SK-N-SH (cell line): Measurements from ENCODE around the gene COPS9.

Experiments
- CTCF ChIP-seq: fragments of 200-600 bp; sonication (generic); IDR thresholded peaks from 2 replicates; pipeline ENCODE4 v1.6.1; 2017; ENCODE audit warnings: antibody characterized with exemption, mild to moderate bottlenecking, moderate library complexity
- EP300 ChIP-seq, 2 experiments: IDR thresholded peaks; 2 replicates each; pipeline versions ENCODE4 v1.4.0 to v1.6.1; 2012; ENCODE audit warnings: borderline replicate concordance in 1 of 2, low read depth in 1 of 2, low read length in 1 of 2
- FOXM1 ChIP-seq: IDR thresholded peaks from 2 replicates; pipeline ENCODE4 v1.4.0; 2012; ENCODE audit warnings: low read depth, mild to moderate bottlenecking
- SIN3A ChIP-seq: IDR thresholded peaks from 2 replicates; pipeline ENCODE4 v1.6.1; 2012; ENCODE audit warnings: low read depth, mild to moderate bottlenecking, low read length, moderate library complexity, borderline replicate concordance
- YY1 ChIP-seq: IDR thresholded peaks from 2 replicates; pipeline ENCODE4 v1.4.0; 2012; ENCODE audit warnings: low read depth, mild to moderate bottlenecking
- TF ChIP-seq, protein P1 (sequence below): IDR thresholded peaks from 2 replicates; pipeline ENCODE4 v1.4.0; 2012; ENCODE audit warnings: low read depth

DNA sequence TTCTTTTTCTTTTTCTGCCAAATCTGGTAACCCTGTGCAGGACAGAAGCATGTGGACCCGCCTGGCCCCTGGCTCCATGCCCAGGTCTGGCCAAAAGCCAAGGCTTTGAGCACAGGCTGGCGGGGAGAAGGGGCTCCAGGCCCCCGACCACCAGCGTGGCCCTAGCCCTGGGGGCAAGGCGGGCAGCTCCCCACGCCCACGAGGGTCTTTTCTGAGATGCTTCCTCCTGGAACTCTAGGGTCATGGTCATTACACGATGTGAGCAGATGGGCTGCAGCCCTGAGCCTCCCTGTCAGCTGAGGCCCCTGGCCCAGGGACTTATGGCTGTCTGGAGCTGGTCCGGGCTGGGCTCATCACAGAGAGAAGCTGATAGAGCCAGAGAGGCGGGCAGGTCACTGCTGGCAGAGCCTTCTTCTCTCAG is 10.0 kb upstream of the COPS9 start:
- TF ChIP-seq, protein P1, sequence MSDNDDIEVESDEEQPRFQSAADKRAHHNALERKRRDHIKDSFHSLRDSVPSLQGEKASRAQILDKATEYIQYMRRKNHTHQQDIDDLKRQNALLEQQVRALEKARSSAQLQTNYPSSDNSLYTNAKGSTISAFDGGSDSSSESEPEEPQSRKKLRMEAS, result no peak
- no peak for TF ChIP-seq EP300 (IDR thresholded peaks at IDR 0.05; ENCODE audit: borderline replicate concordance in 1 of 2, low read depth in 1 of 2, low read length in 1 of 2)
- TF ChIP-seq SIN3A, result no peak
- no peak for TF ChIP-seq FOXM1
- no peak for TF ChIP-seq YY1
- TF ChIP-seq CTCF, result no peak
